GM21390 (cell line): ENCODE measurements around the gene LRRC27.
"Not testable (repeated sequence)": the region's sequence is repeated elsewhere in the genome, so short reads cannot be mapped to it uniquely, and the experiment has no call there.

Experiments used
- ATAC-seq: cut with Tn5 transposase; IDR thresholded peaks from one replicate; pipeline ENCODE4 v1.9.1; 2021; ENCODE audit not compliant: unreplicated experiment

LRRC27 gene

DNA sequence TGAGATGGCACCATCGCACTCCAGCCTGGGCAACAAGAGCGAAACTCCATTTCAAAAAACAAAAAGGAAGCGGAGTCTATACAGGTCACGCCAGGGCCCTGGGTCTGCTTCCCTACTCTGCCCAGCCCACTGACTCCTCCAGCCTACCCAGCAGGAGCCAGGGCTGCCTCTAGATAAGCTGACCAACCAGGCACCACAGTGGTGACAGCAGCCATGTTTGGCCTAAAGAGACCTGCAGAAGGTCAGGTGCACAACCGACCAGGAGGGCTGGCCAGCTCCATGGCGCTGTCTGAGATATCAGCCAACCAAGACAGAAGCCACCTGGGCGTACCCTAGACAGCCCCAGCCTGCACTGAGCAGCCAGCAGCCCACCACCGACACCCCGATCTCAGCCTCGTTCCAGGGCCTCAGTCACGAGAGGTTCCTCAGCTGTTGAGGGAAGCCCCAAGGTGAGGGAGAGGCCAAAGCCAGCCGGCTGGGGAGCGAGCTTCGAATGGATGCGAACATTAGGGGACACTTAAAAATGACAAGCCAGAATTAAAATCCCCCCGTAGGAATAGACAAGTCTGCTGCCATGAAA, 40.6 kb downstream of the LRRC27 start:
- ATAC-seq, result no peak

DNA sequence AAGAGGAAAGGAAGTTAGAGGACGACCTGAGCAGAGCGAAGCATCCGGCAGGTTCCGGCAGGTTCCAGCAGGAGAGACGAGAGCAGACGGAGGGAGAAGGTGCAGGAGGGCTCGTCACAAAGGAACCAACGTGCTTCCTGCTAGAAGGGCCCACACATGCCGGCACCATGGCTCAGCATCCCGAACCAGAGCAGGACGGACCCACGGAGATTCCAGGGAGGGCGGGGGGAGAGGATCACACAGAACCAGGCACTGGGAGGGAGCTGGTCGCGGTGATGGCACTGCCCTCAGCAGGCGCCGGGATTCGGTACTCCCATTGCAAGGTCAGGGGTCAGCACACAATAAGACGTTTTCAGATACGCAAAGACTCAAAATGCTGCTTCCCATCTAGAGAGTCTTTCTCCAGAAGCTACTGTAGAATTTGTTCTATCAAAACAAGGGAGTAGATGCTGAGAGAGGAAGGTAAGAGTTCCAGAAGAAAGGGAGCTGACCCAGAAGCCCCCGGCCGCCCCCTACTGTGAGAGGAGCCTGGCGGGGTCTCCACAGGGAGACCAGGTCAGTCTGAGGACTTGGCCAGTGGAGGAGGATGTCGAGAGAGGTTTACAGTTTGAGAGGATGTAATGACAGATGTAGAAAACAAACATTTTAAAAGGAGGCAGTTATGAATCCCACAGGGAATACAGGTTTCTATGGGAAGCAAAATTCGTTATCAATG, 41.4 kb downstream of the LRRC27 start:
- ATAC-seq, result no peak

DNA sequence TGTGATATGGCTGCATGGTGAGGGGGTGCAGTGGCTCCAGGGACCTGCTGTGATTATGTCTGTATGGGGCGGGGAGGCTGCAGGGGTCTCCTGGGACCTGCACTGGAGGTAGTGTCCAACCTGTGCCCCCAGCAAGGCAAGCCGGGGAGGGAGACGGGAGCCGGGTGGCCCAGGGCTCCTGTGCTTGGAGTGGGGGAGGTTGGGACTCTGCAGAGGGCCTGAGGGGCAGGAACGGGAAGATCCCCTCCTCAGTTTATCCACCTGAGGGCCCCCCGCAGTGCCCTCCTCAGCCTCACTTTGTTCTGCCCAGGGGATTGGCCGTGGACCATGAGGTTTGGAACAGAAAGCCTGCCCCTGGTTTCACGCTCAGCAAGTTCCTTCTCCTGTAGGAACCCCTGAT, 42.2 kb downstream of the LRRC27 start:
- no peak for ATAC-seq

DNA sequence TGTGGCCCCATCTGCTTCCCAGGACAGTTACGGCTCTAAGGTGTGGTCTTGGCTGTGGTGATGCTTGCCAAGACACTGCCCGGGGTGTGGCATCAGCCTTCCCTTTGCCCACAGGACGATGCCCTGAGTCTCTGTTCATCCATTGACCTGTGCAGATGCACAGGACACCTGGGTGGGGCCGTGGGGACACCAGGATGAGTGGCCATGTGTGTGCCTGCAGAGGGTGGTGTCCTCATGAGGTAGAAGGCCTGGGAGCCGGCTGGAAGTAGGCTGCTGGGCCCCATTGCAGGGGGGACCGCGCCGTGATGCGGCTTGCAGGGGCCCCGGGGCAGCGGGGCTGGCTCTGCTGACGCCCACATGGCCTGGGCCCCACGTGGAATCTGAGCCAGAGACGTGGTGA, 42.6 kb downstream of the LRRC27 start:
- no peak for ATAC-seq

DNA sequence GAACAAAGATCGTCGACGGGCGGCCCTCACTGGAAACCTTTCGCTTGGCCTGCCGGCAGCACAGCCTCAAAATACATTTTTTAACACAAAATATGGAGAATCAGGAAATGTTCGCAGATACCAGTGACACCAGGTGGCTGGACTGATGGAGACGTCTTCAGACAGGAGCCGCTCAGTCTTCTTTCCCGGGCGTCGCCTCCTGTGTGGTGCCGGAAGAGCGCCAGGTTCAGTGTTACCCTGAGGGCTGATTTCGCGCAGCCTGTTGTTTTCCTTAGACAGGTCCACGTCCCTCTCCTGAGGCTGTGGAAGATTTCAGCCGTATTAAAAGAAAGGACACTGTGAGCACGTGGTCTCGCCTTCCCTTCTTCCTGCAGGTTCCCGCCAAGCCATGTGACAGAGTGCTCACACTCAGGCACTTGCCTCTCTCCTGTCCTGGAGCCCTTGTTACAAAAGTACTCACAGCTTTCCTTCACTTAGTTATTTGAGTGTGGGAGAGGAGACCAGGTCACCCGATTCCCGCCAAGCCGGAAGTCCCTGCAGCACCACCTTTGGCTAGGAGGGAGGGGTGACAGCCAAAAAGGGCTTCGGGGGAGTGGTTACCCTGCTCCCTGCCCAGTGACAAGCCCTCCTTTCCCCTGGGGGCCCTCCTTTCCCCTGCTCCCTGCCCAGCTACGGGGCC, 43.3 kb downstream of the LRRC27 start:
- no peak for ATAC-seq

DNA sequence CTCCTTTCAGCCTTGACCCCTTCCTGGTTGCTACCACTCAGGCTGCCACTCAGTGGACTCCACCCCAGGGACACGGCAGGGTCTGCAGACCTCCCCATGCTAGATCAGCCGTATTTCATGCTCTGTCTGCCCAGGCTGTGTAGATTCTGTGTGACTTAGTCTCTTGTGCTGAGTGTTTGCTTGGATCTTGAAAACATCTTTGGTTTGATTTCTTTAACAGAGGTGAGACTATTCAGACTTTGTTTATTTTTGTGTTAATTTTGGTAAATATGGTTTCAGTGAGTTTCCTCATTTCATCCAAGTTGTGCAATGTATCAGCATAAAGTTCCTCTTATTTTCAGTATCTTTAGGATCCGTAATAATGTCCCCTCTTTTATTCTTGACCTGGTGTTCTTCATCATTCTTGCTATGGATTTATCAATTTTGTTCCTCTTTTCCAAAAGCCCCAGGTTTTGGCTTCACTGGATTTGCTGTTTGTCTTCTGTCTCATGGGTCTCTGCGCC, 43.9 kb downstream of the LRRC27 start:
- no peak for ATAC-seq

DNA sequence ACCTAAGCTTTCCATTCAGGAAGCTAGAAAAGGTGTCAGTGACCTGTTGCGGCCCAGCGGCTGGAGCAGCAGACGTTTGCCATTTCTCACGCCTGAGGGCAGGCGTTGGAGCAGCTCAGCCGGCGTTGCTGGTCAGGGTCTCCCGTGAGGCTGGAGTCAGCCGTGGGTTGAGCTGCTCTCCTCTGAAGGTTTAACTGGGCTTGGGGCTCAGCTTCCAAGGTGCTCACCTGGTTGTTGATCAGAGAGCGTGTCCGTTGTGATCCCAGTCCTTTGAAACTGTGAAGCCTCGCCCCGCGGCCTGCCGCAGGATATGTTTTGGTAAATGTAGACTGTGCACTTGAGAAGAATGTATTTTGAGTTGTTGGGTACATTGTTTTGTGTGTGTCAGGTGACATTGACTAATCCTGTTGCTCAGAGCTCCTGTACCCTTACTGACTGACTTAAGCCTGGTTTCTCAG, 44.4 kb downstream of the LRRC27 start:
- no peak for ATAC-seq

DNA sequence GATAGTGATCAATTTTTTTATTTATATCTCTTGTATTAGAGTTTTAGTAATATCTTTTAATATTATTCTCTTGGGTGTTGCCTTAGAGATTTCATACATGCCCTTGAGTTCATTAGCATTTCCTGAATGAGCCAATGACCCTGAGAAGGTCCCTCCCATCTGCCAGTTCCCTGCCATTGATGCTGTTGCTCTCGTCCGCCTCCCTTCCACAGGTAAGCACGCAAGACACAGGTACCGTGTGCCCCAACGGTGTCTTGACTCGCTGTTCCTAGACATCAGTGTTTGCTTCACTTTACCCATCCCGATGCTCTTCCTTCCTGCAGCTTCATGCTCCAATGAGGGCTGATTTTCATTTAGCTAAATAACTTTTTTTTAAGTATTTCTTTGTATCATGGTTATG, 45.3 kb downstream of the LRRC27 start:
- no peak for ATAC-seq

DNA sequence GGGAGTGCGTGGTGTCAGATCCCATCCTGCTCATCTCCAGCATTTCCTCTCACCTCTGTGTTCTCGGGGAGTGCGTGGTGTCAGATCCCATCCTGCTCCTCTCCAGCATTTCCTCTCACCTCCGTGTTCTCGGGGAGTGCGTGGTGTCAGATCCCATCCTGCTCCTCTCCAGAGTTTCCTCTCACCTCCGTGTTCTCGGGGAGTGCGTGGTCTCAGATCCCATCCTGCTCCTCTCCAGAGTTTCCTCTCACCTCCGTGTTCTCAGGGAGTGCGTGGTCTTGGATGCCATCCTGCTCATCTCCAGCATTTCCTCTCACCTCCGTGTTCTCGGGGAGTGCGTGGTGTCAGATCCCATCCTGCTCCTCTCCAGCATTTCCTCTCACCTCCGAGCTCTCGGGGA, 47.0 kb downstream of the LRRC27 start:
- not testable (repeated sequence) for ATAC-seq

DNA sequence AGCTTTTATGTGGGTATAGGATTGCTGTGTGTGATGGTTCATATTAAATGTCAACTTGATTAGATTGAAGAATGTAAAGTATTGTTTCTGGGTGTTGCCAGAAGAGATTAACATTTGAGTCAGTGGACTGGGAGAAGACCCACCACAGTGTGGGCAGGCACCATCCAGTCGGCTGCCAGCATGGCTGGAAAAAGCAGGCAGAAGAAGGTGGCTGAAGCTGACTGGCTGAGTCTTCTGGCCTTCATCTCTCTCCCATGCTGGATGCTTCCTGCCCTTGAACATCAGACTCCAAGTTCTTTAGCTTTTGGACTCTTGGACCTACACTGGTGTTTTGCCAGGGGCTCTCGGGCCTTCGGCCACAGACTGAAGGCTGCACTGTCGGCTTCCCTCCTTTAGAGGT, 49.0 kb downstream of the LRRC27 start:
- not testable (repeated sequence) for ATAC-seq

DNA sequence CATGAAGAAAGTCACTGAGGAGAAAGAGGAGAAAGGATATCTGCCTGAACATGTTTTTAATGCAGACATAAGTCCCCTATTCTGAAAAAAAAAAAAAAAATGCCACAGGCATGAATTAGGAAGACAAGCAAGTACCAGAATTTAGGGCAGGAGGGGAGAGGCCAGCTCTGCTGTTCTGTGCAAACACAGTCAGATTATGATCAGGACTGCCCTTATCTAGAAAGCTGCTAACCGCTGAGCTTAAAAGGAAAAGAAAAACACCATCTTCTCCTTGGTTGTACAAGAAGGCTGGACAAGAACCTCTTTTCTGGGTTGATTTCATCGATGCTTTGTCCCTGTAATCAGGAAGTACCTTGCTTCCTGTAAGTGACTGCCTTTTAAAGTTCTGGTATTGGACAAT, 49.7 kb downstream of the LRRC27 start:
- ATAC-seq, result no peak

DNA sequence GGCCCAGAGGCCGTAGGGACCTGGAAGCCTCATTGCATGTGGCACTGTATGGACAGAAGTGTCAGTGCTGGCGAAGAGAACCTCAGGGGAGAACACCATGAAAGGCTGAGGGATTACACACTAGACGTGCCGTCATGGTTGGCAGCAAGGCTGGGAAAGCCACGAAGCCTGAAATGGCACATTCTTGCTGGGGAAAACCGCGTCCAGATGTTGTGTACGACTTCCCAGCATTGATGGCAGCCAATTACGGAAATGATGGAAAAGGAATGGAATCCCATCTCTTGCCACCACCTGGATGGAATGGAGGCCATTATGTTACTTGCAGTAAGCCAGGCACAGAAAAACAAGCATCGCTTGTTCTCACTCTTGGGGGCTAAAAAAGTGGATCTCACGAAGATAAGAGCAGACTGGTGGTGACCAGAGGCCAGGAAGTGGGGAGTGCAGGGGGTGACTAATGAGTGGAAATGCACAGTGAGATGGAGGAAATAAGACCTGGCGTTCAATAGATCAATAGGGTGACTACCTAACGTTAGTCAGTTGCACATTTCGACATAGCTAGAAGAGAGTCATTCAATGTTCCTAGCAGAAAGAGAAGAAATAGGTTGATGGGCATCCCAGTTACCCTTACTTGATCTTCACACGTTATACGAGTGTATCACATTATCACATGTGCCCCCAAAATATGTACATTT, 50.4 kb downstream of the LRRC27 start:
- ATAC-seq, result no peak

DNA sequence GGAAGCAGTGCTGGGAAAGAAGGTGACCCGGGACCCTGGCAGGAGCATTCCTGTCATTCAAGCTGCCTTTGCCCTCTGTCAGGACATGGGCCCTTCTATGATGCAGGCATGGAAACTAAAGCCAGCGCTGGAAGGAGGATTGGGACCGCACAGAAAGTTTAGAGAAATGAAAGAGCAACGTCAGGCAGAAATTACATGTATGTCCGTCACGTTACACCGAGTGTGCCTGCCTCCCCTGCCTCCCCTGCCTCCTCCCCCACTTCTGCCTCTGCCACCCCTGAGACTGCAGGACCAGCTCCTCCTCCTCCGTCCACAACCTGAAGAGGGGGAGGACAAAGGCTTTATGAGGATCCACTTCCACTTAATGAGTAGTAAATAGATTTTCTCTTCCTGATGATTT, 51.1 kb downstream of the LRRC27 start:
- no peak for ATAC-seq

DNA sequence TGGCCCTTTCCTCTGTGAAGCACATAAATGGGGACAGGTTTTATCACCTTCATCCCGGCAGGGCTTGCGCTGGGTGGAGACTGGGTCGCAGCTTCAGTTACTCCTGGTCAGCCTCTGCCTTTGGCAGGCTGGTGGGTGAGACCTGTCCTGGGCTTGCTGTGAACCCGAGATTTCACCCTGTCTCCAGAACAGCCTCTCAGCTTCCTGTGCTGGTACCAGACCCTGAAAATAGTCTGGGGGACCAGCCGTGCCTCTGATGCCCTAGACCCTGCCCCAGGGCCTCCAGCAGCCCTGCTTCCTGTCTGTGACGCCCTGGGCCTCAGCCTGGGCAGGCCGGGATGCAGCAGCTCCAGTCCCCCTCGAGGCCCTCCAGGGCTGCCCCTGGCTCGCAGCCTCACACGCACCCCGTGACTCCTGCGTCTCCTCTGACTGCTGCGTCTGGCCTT, 51.8 kb downstream of the LRRC27 start:
- no peak for ATAC-seq

DNA sequence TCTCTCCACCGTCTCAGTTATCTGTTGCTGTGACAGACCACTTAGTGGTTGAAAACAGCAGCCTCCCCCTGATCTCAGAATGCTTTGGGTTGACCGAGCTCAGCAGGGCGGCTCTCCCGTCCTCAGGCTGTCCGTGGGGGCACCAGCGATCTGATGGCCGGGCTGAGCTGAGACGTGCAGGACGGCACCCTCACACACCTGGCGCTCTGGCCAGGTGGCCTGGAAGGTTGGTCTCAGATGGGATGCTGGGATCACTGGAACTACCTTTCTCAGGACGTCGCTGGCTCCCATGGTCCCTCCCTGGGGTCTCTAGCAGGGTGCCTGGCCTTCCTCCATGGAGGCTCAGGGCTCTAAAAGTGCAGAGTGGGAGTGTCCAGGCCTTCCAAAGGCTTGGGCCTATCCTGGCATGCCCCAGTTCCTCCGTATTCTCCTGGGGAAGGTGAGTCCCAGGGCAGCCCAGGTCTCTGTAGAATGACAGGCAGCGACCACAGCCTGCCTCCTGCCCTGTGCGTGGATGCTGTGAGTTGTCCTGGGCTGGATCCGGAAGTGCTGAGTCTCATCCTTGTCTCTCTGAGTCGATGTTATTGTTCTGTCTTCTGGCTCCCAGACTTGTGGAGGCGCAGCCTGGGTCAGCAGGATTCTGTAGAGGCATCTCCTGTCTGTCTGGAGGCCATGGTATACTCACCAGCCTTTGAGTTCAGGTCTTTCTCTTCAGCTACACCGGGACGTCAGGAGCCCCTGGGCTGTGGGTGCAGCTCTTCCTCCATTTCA, 52.8 kb downstream of the LRRC27 start:
- ATAC-seq, result no peak

DNA sequence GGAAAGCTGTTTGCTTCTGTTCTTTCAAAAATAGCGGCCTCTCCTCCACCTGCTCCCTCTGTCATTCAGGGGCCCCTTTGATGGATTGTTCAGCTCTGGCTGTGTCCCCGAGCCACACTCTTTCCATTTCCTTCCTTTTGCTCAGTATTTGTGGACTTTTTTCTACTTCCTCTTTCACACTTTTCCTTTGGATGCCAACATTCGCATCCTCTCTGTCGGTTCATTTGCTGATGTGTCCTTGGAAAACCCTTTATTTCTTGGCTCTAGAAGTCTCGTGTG, 53.3 kb downstream of the LRRC27 start:
- ATAC-seq, result no peak

DNA sequence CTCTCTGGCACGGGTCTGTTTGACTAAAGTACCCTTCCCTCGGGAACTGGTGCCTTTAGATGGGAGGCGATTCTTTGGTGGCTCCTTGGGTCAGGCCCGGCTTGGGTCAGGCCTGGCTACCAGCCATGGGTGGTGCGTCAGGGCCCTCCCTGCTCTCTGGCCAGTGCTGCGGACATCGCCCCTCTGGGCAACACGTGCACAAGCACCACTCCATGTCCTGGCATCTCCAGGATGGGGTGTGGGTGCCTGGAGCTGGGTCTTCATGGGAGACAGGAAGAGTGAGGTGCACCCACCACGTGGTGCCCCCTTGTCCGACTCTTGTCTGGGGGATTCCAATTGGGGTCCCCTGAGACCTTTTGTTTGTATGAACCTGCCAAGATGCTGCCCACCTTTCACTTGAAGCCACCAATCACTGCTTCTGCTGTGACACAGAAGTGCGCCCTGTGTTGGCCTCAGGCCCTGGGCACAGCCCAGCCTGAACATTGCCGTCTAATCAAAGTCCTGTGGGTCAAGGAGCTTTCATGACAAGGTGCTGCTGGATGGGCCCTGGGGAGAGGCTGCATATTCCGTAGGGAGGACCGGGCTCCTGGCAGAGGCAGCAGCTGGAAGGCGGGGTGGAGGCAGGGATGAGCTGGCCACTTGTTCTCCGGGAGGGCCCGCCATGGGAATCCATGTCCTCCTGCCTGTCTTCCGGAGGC, 53.9 kb downstream of the LRRC27 start:
- no peak for ATAC-seq

DNA sequence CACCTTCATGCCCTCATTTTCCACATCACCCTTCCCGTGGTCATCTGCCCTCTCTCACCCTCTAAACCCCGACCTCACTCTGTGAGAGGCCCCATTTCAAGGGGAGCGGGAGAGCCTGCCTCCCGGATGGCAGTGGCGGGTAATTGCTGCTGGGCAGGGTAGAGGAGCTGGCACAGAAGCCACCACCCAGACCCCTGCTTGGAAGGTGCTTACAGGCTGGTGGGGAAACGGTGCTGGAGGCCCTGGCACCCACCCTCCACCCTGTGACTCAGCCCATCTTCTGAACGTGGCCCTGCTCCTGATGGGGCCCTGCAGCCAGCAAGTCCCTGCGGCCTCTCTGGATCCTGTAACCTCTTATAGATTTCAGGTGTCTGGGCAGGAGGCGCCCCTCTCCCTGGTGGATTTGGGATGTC, 54.4 kb downstream of the LRRC27 start:
- ATAC-seq, result no peak

DNA sequence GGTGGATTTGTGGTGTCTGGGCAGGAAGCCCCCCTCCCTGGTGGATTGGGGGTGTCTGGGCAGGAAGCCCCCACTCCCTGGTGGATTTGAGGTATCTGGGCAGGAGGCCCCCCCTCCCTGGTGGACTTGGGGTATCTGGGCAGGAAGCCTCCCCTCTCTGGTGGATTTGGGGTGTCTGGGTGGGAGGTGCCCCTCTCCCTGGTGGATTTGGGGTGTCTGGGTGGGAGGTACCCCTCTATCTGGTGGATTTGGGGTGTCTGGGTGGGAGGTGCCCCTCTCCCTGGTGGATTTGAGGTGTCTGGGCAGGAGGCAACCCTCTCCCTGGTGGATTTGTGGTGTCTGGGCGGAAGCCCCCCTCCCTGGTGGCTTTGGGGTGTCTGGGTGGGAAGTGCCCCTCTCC, 54.9 kb downstream of the LRRC27 start:
- ATAC-seq, result not testable (repeated sequence)

DNA sequence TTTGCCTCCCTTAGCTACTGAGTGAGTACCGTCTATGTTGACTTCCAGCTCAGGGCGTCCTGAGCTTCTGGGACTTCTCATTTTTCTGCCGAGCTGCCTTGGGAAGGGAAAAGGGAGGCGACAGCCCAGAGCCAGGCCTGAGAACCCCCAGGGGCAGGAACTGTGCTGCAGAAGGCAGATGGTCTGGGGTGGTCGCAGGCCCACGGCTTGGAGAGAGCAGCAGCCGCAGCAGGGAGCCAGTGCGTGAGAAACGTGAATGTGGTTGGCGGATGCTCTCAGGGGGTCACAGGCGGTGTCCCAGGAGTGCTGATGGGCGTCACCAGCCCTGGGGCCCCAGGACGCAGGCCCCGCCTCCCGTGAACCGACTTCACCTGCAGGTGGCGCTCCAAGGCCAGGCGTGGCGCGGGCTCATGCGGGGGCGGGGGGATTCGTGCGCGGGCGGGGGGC, 55.8 kb downstream of the LRRC27 start:
- ATAC-seq, result peak; percentile 66
